ENCODE data around the gene IFNAR1.
"Not testable (repeated sequence)": the region's sequence is repeated elsewhere in the genome, so short reads cannot be mapped to it uniquely, and the experiment has no call there.

Gene IFNAR1

DNA sequence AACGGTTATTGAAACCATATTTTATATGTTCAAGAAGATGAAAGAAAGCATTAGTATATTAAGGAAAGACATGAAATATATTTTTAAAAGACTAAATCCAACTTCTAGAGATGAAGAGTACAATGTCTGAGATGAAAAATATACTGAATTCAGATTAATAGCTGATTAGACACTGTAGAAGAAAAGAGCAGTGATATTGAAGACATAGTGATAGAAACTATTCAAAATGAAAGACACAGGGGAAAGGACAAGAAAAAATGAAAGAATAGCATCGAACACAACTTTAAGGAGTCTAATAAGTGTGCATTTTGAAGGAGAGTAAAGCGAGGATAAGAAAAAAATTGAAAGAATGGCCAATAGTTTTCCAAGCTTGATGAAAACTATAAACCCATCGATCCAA lies 11.2 kb upstream of the IFNAR1 start:
- Mint-ChIP-seq H3K9me3 (no peaks in the 10 kb centered on the region), H3K36me3 (ENCODE audit: insufficient read depth) (no peaks in the 10 kb centered on the region), H3K27ac (no peak overlapping the region), H3K4me1 (ENCODE audit: low read depth in 2 of 2) (peaks cover 4 to 5% of the 10 kb centered on the region in 2 donors), H3K27me3 (peaks cover 10 to 23% of the 10 kb centered on the region in 2 donors), H3K4me3 (no peak overlapping the region)
- DNase-seq (no peak), ATAC-seq (replicated peaks) (no peak)

DNA sequence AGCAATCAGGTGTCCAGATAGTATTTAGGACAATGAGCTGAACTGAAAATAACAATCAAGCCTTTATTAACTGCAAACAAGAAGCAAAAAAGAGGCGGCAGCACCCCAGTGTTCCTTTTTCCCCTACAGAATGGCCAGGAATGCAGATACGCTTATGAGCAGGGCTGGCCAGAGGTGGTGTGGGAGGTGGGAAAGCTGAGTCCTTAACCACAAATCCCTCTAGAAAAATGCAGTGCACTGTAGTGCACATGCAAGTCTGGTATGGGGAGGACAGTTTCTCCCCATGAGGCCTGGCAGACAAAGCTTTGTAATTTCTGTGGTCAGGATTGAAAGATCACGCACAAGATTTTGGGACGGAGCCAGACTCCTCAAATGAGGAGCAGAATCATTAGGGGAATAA lies 10.7 kb upstream of the IFNAR1 start:
- H3K27ac Mint-ChIP-seq: no peak overlapping the region
- DNase-seq (no peak), ATAC-seq (replicated peaks) (no peak)
- H3K4me3 Mint-ChIP-seq: no peak overlapping the region
- no peaks in the 10 kb centered on the region for H3K36me3 Mint-ChIP-seq (ENCODE audit: insufficient read depth)
- peaks cover 10 to 23% of the 10 kb centered on the region in 2 donors for H3K27me3 Mint-ChIP-seq
- peaks cover 0 to under 1% of the 10 kb centered on the region in 2 donors for H3K4me1 Mint-ChIP-seq (ENCODE audit: low read depth in 2 of 2)
- no peaks in the 10 kb centered on the region for H3K9me3 Mint-ChIP-seq

DNA sequence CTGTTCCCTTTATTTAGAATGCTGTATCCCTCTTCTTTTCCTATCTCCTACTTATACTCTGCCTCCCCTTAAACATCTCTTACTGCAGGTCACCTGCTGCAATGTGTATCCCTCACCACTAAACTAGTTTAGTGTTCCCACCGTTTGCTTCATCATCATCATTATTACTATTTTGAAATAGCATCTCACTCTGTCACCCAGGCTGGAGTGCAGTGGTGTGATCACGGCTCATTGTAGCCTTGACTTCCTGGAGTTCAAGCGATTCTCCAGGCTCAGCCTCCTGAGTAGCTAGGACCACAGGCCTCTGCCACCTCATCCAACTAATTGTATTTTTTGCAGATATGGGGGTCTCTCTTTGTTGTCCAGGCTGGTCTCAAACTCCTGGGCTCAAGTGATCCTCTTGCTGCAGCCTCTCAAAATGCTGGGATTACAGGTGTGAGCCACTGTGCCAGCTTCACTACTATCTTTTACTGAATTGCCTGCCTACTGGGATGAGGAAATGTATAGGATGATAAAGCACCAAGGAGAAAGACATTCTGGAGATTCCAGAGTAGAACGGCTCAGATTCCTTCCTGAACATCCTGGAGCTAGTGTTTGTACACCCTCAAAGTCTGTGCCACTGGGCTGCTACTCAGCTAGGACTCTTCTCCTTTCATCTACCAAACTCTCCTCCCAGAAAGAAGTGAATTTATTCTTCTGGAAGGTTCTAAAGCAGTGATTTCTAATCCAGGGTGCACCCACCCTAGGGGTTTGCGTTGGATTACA lies 8.6 kb upstream of the IFNAR1 start:
- no peak for ATAC-seq (replicated peaks)
- no peaks in the 10 kb centered on the region for H3K4me1 Mint-ChIP-seq (ENCODE audit: low read depth in 2 of 2)
- H3K27ac Mint-ChIP-seq: no peak overlapping the region
- H3K27me3 Mint-ChIP-seq: peaks cover 18 to 23% of the 10 kb centered on the region in 2 donors
- no peaks in the 10 kb centered on the region for H3K36me3 Mint-ChIP-seq (ENCODE audit: insufficient read depth)
- H3K9me3 Mint-ChIP-seq: no peaks in the 10 kb centered on the region
- DNase-seq: no peak
- H3K4me3 Mint-ChIP-seq: no peak overlapping the region

DNA sequence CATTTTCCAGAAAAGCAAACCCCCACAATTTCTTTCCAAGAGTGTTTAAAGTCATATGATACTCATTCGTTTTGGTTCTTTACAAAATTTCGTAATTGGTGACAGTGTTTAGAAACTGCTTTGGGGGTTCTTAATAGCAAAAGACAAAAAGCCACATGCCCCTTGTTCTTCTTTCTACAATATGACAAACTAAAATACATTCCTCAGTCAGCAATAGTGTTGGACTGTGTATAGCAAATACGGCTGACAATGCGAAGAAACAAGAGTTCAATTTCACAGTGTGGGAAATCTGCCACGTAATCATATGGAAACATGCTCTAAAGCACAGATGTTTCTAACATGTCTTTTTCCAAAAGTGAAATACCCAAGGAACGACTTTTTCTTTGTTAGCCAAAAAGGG lies 7.6 kb upstream of the IFNAR1 start:
- H3K4me1 Mint-ChIP-seq (ENCODE audit: low read depth in 2 of 2): no peaks in the 10 kb centered on the region
- H3K9me3 Mint-ChIP-seq: no peaks in the 10 kb centered on the region
- DNase-seq (no peak), ATAC-seq (replicated peaks) (no peak)
- no peak overlapping the region for H3K4me3 Mint-ChIP-seq
- no peaks in the 10 kb centered on the region for H3K36me3 Mint-ChIP-seq (ENCODE audit: insufficient read depth)
- no peak overlapping the region for H3K27ac Mint-ChIP-seq
- H3K27me3 Mint-ChIP-seq: peaks cover 18 to 23% of the 10 kb centered on the region in 2 donors

DNA sequence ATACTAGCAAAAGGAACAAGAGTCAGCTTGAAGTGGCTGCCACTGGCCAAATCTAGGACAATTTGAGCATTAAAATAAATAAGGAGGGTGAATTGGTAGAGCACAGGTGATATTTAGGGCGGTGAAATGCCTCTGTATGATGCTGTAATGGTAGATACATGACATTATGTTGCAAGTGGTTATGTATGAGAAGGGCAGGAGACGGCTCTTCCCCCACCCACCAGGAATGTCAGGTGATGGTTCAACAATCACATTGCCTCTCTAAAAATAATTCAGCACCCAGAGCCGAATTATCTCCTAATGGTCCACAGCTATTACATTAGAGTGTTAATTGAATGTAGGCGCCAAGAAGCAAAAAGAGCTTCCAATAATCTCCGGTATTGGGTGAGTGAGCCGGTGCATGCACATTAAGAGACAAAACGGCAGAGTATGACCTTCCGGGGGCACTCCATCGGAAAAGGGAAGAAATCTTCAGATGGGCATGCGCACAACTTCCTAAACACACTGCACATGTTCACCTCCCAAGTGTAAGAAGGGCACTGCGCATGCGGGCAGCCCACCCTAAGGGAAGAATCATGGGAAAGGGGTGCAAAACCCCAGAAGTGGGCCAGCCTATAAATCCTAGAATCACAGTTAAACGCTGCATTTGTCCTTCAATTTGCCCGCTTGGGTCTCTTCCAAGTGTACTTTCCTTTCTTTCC lies 6.8 kb upstream of the IFNAR1 start:
- Mint-ChIP-seq H3K36me3 (ENCODE audit: insufficient read depth) (no peaks in the 10 kb centered on the region), H3K27me3 (peaks cover 18 to 23% of the 10 kb centered on the region in 2 donors), H3K4me3 (no peak overlapping the region), H3K27ac (no peak overlapping the region), H3K4me1 (ENCODE audit: low read depth in 2 of 2) (no peaks in the 10 kb centered on the region), H3K9me3 (no peaks in the 10 kb centered on the region)
- no peak for ATAC-seq (replicated peaks)
- no peak for DNase-seq

DNA sequence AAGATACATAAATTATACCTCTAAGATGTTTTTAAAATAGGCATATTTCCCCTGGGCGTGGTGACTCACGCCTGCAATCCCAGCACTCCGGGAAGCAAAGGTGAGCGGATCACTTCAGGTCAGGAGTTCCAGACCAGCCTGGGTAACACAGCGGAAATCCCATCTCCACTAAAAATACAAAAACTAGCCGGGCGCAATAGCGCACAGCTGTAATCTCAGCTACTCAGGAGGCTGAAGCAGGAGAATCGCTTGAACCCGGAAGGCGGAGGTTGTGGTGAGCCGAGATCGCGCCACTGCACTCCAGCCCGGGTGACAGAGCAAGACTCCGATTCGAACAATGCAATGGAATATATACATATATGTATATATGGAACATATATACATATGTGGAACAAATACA lies 3.8 kb upstream of the IFNAR1 start:
- H3K4me1 Mint-ChIP-seq (ENCODE audit: low read depth in 2 of 2); H3K36me3 Mint-ChIP-seq (ENCODE audit: insufficient read depth); ATAC-seq (replicated peaks); H3K9me3 Mint-ChIP-seq; H3K27ac Mint-ChIP-seq; H3K4me3 Mint-ChIP-seq: not testable (repeated sequence)
- peaks cover 13 to 18% of the 10 kb centered on the region in 2 donors for H3K27me3 Mint-ChIP-seq
- DNase-seq: peak in 1 of 3 experiments; percentile 10

DNA sequence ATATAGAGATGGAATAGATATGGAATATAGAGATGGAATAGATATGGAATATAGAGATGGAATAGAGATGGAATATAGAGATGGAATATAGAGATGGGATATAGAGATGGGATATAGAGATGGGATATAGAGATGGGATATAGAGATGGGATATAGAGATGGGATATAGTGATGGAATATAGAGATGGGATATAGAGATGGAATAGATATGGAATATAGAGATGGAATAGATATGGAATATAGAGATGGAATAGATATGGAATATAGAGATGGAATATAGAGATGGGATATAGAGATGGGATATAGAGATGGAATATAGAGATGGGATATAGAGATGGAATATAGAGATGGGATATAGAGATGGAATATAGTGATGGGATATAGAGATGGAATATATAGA lies 1.2 kb upstream of the IFNAR1 start:
- DNase-seq; ATAC-seq (replicated peaks); H3K27me3 Mint-ChIP-seq; H3K9me3 Mint-ChIP-seq; H3K4me3 Mint-ChIP-seq; H3K27ac Mint-ChIP-seq; H3K36me3 Mint-ChIP-seq (ENCODE audit: insufficient read depth): not testable (repeated sequence)
- peaks cover 10 to 20% of the 10 kb centered on the region in 2 donors for H3K4me1 Mint-ChIP-seq (ENCODE audit: low read depth in 2 of 2)

DNA sequence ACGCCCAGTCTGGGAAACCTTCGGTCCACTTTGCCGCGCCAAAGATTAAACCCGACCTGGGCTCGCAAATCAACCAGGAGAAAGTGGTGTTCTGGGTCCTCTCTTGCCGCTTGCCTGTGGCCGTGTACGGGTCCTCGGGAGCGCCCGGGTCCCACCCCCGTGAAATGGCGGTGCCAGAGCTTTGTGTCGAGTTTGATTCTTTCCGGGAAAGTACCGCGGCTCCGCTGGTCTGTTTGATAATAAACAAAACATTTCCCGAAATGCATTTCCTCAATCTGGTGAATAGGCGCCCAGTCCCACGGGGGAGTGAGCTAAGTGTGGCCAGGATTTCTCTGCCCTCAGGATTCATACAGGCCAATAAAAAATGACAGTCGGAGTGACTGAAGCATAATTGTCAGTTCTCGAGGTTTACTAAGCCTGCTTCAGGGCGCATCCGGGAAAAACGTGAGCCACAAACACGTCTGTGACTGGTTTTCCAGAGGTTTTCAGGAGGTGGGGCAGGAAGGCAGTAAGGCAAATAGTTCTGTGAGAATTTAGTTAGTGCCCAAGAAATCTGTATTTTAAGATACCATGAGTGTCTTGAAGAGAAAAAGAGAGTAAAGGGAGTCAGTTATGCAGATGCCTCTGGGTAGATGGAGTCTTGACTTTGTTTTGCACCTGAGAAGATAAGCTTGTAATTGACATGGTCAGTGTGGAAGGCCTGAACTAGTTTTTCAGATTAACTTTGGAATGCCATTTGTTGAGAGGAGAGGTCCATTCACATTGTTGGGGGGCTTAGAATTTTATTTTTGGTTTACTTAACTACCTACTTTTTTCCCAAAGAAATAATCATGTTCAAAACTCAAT lies 675 bp downstream of the IFNAR1 start:
- no peaks in the 10 kb centered on the region for H3K9me3 Mint-ChIP-seq
- DNase-seq (peak; percentile 62 to 70 (median 64)), ATAC-seq (replicated peaks) (peak; percentile 56)
- H3K4me3 Mint-ChIP-seq: no peak overlapping the region
- H3K27ac Mint-ChIP-seq: no peak overlapping the region
- H3K4me1 Mint-ChIP-seq (ENCODE audit: low read depth in 2 of 2): peaks cover 14 to 25% of the 10 kb centered on the region in 2 donors
- H3K27me3 Mint-ChIP-seq: no peaks in the 10 kb centered on the region
- no peaks in the 10 kb centered on the region for H3K36me3 Mint-ChIP-seq (ENCODE audit: insufficient read depth)

DNA sequence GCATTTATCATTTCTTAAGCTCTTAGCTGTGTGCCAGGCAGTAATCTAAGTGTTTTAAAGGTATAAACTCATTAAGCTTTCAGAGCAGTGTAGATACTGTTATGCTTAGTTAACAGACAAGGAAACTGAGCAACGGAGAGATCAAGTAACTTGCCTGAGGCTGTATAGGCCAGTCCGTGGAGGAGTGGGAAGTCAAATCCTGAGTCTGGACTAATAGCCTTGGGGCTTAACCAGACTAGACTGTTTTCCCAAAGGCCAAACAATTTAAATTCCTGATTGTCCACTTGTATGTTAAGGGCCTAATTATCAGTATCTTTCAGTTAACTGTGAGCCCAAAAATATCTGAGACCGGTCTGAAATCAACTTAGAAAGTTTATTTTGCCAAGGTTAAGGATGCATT lies 2.6 kb downstream of the IFNAR1 start:
- H3K4me1 Mint-ChIP-seq (ENCODE audit: low read depth in 2 of 2): peaks cover 29 to 41% of the 10 kb centered on the region in 2 donors
- no peak overlapping the region for H3K4me3 Mint-ChIP-seq
- H3K9me3 Mint-ChIP-seq: no peaks in the 10 kb centered on the region
- ATAC-seq (replicated peaks) (no peak), DNase-seq (no peak)
- H3K27ac Mint-ChIP-seq: peak overlapping the region in 1 of 2 donors; percentile 28
- no peaks in the 10 kb centered on the region for H3K36me3 Mint-ChIP-seq (ENCODE audit: insufficient read depth)
- no peaks in the 10 kb centered on the region for H3K27me3 Mint-ChIP-seq

DNA sequence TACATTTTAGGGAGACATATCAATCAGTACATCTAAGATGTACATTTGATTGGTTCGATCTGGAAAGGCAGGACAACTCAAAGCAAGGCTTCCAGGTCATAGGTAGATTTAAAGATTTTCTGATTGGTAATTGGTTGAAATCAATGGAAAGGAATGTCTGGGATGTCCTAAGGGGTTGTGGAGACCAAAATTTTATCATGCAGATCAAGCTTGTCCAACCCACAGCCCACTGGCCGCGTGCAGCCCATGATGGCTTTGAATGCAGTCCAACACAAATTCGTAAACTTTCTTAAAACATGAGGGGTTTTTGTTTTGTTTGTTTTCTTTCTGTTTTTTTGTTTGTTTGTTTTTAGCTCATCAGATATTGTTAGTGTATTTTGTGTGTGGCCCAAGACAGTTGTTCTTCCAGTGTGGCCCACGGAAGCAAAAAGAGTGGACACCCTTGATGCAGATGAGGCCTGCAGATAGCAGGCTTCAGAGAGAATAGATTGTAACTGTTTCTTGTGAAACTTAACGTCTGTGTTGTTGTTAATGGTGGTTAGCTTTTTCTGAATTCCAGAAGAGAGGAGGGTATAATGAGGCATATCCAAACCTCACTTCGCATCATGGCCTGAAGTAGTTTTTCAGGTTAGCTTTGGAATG lies 3.1 kb downstream of the IFNAR1 start:
- Mint-ChIP-seq H3K36me3 (ENCODE audit: insufficient read depth) (no peaks in the 10 kb centered on the region), H3K9me3 (no peaks in the 10 kb centered on the region), H3K4me3 (peak overlapping the region in 1 of 2 donors; percentile 38), H3K4me1 (ENCODE audit: low read depth in 2 of 2) (peaks cover 30 to 45% of the 10 kb centered on the region in 2 donors), H3K27ac (no peak overlapping the region), H3K27me3 (no peaks in the 10 kb centered on the region)
- ATAC-seq (replicated peaks) (no peak), DNase-seq (no peak)

DNA sequence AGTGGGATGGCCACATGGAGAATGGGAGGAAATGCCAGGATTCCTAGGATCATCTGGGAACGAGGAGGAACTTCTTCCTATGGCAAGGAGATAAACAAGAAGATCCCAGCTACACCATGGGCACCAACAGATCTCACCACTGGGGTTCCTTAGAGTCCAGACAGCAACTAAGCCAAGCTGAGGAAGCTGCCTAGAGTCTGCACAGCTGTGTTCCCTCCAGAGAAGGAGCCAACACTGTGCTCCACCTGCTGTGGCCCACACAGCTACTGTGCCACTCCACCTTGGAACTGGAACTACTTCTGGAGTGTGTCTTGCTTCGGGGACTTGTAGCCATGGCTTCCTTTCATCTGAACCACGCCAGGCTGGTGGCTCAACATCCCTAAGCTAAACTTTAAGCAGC lies 6.0 kb downstream of the IFNAR1 start:
- Mint-ChIP-seq H3K36me3 (ENCODE audit: insufficient read depth) (peaks cover 11% of the 10 kb centered on the region), H3K9me3 (peaks cover 0 to 2% of the 10 kb centered on the region in 2 donors), H3K4me1 (ENCODE audit: low read depth in 2 of 2) (peaks cover 30 to 48% of the 10 kb centered on the region in 2 donors), H3K27me3 (no peaks in the 10 kb centered on the region), H3K4me3 (no peak overlapping the region), H3K27ac (peak overlapping the region in 1 of 2 donors; percentile 15)
- no peak for DNase-seq
- ATAC-seq (replicated peaks): no peak

DNA sequence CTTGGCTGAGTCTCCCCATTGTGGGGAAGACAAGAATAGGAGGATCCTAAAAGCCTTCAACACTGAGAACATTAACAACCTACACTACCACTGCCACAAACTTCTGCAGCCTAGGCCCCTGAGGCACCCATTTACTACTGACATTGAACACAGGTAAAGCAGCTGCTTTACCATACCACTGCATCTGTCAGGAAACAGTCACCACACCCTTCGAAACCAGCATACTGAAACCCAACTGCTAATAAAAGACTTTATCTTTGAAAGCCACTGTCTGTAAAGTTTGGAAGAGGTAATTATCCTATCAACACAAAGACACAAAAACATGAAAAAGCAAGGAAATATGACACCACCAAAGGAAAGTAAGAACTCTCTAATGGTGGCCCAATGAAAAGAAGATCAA lies 7.4 kb downstream of the IFNAR1 start:
- H3K9me3 Mint-ChIP-seq: peaks cover 0 to 2% of the 10 kb centered on the region in 2 donors
- peak overlapping the region; percentile 22 to 65 for H3K27ac Mint-ChIP-seq
- no peaks in the 10 kb centered on the region for H3K27me3 Mint-ChIP-seq
- DNase-seq (no peak), ATAC-seq (replicated peaks) (no peak)
- peak overlapping the region in 1 of 2 donors; percentile 27 for H3K4me3 Mint-ChIP-seq
- peaks cover 30 to 39% of the 10 kb centered on the region in 2 donors for H3K4me1 Mint-ChIP-seq (ENCODE audit: low read depth in 2 of 2)
- peaks cover 11% of the 10 kb centered on the region for H3K36me3 Mint-ChIP-seq (ENCODE audit: insufficient read depth)

DNA sequence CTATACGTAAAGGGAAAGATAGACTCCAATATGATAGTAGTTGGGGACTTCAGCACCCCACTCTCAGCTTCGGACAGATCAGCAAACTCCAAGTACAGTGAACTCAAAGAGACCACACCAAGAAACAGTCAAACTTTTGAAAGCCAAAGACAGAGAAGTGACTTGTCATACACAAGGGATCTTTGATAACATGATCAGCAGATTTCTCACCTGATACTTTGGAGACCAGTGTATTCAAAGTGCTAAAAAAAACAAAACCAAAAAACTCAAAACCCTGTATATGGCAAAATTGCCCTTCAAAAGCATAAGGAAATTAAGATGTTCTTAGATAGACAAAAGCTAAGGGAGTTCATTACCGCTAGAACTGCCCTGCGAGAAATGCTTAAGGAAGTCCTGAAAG lies 9.4 kb downstream of the IFNAR1 start:
- H3K4me3 Mint-ChIP-seq: no peak overlapping the region
- no peak overlapping the region for H3K27ac Mint-ChIP-seq
- peaks cover 20 to 28% of the 10 kb centered on the region in 2 donors for H3K4me1 Mint-ChIP-seq (ENCODE audit: low read depth in 2 of 2)

More for the DNA sequence above, 9.4 kb downstream of the IFNAR1 start:
- Mint-ChIP-seq H3K36me3 (ENCODE audit: insufficient read depth) (peaks cover 19% of the 10 kb centered on the region), H3K9me3 (peaks cover 0 to 2% of the 10 kb centered on the region in 2 donors), H3K27me3 (no peaks in the 10 kb centered on the region)
- DNase-seq (no peak), ATAC-seq (replicated peaks) (no peak)

All from effector memory CD8-positive, alpha-beta T cell (primary cell).